EH (cell line): ENCODE results near the gene TES.

Experiments used
- DNase-seq: peaks from one replicate; pipeline ENCODE4 v3.0.0-alpha.2; 2015; ENCODE audit warnings: low read depth

TES gene

DNA sequence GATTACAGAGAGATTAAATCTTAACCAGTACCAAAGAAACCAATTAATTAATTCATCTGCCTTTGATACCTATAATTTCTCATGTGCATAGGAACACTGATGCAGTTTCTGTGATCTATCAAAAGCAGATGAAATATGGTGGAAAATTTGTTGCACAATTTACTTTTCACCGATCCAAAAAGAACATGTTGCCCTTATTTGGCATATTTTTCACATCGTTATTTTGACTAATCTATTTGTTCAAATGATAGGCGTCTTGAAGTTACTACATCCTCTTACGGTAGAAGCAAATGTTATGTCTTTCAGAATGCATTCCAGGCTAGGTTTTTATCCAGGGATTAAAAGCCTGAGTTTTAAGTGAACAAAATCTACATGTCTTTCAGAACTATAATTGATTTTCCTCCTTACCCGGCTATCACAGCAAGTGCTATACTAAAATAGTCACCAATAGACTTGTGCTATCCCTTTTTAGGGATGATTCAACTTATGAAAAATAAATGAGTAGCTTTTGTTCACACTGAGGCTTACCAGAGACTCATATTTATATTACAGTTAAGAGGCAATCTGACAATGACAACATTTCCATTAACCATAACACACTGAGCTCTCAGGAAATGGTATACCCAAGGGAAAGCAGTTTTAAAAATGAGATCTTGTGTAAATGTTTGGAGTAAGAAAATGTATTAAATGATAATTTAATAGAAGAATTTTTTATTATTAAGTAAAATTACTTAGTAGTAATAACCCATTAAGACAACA, 16.8 kb upstream of the TES start:
- no peak for DNase-seq

DNA sequence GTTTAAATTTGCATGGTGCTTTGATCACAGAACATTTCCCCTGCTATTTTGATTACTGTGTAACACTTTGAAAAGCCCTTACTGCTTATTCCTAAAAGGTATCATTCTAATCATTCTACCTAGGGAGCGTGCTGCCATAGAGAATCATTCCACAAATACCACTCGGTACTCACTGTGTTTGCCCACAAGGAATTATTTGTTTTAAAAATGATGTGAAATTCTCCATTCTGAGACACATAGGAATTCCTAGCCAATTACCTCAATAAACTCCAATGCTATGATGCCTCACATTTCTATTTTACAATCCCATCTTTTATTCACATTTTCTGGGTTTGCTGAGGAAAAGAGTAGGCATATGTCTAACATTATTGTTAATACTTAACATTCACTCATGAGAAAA, 16.2 kb upstream of the TES start:
- DNase-seq: peak; percentile 65

DNA sequence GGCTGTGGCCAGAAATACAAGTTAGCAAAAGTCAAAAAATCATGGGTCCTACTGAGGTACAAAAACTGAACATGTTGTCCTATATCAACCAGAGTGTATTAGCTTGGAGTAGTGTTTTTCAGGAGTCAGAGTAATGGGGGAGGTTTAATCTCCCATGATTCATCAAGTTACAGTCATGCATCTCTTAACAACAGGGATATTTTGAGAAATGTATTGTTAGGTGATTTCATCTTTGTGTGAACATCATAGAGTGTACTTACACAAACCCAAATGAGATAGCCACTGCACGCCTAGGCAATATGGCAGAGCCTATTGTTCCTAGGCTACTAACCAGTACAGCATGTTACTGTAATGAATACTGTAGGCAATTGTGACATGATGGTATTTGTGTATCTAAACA, 14.9 kb upstream of the TES start:
- DNase-seq: peak; percentile 35

DNA sequence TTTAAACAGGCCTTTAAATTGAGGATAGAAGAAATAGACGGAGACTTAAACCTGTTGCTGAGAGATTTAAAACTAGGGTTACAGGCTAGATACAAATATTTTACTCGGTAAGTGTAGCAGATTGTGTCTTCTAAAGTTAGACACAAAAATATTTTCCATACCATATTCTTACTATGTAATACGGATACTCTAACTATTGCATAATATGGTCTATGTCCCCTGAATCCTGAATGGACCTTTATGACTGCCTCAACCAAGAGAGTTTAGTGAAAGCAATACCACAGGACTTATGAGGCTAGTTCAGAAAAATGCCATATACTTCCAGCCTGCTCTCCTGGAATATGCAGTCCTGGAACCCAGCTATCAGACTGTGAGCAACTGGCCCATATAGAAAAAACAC, 13.4 kb upstream of the TES start:
- DNase-seq: no peak

DNA sequence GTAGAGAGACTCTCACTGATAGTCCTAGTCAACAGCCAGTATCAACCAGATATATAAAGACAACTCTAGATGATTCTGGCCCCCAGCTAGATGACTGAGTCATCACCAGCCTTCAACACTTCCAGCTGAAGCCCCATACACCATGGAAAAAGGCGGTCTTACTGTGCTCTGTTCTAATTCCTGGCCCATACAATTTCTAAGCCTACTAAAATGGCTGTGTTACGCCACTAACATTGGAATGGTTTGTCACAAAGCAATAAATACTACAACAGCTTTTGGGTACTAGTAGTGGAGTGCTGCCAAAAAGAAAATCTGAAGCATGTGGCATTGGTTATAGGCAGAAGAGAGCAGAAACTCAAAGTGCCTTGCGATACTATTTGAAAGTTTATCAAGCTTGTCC, 13.0 kb upstream of the TES start:
- DNase-seq: peak; percentile 63

DNA sequence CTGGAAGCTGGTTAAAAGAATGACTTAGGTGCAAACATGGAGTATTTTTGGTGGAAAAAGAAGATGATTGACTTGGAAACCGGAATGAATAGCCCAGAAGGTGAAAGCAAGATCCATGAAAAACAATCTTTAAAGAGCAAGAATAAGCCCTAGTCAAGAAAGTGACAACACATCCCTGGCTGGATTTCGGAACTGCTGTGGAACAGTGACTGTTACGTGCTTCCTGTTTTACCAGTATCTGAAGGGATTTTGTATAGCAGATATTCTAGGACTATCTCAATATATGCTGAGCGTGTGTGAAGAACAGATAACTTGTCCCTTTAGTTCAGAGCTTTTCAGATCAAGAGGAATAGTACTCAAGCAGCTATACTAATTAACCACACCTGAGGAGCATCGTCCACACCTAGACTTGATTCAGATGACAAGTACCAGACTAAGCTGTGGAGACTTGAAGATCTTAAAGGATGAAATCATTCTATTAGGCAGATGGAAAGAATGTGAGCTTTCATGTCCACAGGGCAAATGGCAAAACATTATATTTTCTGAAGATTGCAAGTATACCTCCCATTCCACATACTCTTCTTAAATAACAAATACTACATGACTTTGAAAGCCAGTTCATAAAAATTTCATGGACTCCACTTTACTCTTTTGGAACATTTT, 11.5 kb upstream of the TES start:
- peak; percentile 47 for DNase-seq

DNA sequence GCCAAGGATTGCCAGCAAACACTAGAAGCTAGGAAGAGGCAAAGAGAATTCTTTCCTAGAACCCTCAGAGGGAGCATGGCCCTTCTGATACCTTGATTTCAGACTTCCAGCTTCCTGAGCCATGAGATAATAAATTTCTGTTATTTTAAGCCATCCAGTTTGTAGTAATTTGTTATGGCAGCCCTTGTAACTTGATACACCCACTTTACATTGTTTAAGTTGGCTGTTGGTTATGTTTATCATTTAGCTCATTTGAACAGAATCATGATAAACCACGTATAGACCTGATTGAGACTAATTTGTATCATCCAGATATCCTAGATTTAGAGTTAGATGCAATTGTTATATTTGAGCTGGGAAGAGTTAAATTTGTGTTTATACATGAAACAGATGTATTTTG, 9.4 kb upstream of the TES start:
- DNase-seq: no peak

DNA sequence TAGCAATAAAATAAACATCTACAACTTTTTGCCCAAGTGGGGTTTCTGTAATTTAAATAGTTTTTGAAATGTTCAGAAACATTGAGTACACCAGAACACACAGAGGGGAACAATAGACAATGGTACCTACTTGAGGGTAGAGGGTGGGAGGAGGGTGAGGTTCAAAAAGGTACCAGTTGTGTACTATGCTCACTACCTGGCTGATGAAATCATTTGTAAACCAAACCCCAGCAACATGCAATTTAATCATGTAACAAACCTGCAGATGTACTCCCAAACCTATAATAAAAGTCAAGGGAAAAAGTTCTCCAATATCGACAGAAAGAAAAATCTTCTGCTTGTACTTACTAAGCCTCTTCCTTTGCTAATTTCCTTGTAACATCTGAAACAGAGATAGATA, 4.2 kb upstream of the TES start:
- no peak for DNase-seq

DNA sequence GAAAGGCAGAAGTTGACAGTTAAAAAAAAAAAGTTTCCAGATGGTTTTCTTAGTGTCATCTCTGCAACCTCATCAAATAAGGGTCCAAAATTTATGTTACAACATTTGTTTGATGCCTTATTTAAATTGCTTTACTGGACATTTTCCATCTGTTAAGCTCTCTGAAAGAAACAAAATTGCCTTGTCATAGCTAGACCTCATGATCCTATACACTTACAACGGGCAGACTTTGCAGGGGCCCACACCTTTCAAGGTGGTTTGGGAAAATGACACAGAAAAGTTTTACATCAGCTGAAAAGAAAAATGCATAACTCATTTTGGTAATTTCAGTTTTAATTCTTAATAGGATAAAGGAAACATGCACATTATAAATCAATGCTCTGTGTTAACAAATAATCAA, 1.4 kb upstream of the TES start:
- no peak for DNase-seq

DNA sequence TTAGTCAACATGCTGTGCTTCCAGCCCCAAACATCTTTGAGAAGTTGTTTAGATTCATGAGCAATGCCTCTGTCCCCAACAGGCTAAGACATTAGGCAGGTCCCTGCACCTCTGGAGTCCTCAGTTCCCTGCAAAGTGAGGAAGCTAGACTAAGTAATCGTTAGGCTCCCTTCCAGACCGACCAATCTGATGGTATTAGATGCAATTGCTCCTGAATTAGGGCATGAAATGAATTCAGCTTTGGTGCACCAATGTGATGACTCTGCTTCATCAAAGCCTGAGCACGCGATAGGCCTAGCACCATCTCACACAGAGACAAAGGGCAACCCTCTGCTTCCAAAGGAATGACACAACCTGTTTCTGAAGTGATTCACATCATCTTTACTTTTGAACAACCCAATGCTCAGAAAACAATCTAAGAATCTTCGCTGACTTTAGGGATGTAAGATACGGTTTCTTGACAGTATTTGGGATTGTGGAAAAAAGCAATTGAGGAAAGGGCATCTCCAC, 723 bp upstream of the TES start:
- DNase-seq: no peak

DNA sequence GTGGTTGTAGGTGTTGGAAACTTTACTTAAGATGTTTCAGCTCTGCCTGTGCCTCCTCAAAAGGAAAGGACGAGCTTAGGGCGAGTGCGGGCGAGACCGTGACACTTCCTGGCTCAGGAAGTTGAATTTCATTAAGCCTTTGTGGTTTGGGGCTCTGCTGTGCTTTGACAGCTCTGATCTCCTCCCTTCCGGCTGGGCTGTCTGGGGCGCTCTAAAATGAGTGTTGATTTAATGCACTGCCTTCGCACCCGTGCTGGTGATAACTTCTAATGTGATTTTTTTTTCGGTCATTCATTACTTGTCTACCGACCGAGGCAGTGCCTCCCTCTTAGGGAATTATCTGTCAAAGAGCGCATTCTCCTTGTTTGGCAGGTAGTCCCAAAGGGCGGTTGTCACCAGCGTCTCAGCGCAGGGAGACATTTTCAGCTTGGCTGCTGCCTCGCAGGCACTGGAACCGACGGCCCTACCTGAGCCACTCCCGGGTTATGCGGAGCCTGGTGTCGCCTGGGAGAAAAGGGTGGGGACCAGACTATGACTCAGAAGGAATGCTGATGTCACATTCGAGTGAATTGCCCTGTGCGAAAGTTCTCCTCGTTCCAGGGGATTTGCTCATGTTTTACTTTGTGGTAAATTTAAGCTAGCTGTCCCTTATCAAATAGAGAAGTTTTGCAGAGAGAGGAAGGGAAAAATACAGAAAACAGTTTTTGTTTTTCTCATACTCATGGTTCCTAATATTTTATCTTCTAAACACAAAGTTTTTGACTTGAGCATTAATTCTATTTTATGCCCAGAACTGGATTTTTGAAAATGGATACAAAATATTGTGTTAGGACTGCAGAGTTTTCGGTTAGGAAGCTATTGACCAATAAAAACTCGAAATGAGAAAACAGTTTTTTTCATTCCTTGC, 920 bp downstream of the TES start:
- DNase-seq: peak; percentile 92

DNA sequence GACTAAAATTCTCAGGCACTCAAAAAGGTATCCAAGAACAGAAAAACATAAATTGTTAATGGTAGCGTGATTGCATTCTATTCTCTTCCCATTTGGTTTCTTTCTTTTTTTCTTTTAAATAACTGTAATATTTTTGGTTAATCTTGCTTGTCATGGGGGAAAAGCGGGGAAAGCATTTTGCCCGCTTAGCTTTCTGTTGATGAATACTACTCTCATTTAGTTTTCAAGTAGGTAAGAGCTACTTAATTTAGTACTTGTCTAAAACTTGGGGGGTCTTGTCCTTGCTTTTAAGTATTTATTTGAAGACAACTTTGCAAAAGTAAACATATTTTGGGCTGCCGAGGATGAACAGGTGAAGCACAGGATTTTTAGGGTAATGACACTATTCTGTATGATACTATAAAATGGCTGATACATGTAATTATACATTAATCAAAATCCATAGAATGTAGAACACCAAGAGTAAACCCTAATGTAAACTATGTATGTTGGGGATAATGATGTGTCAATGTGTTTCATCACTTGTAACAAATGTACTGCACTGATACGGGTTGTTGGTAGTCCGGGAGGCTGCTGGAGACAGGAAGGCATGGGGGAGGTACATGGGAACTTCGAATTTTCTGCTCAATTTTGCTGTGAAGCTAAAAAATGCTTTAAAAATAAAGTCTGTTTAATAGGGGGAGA, 1.7 kb downstream of the TES start:
- no peak for DNase-seq

DNA sequence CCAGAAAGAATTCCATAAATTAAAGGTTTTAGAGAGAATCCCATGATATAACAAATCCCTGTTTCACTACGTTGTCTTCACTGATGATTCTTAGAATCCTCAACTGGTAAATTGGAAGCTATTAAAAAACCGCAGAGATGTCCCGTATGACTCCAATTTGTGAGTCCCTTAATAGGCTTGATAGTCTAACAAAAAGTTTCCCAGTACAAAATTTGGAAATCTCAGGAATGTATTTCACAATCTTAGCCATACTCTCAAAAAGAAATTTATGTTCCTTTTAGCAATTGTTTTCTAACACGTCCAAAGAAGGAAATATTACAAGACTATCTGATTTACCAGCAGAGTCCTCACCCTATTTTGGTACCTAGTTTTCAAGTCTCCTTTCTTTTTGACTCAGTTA, 2.5 kb downstream of the TES start:
- DNase-seq: peak; percentile 71

DNA sequence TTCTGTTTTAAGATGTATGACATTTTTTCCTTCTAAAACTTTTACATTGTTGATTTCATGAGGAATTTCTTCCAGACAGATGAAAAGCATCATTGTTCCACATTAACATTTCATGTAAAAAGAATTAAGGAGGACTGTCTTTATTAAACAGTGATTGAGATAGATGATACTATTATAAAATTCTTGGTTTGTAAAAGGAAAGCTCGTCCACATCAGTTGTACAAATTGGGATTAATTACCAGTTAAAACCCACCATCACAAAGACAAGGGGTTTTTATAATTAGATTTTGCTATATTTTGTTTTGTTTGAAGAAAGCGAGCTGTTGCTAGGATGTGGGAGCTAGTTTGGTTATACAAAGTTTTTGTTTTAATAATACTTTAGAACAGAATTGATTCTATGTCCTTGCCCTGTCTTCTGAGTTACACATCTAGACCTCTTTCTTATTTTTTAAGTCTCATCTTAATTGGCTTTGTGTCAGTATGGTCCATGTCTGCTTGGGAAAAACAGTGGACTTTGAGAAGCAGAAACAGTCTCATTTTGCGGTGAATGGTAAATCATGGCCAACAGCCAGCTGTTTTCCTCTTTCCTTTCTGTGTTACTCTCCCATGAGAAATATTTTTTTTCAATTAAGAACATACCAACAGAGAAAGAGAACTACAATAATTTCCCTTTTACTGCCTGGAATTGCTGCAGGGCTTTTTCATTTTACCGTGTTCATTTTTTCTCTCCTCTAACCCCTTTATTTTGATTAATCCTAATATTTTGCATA, 3.2 kb downstream of the TES start:
- DNase-seq: peak; percentile 66

DNA sequence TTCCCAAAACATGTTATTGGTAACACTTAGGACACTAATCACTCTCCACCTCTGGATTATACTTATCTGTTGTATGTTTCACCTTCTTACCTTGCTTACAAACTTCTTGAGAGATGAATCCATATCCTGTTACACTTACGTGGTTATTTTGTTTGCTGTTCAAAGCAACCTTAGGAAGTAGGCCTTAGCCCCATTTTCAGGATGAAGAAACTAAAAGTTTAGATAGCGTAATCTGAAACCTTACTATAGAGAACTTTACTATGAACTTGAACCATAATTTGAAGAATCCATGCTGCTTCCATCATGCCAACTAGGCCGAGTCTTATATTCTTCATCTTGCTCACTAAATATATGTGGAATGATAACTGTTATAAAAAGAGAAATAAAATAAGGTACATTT, 4.6 kb downstream of the TES start:
- DNase-seq: no peak

DNA sequence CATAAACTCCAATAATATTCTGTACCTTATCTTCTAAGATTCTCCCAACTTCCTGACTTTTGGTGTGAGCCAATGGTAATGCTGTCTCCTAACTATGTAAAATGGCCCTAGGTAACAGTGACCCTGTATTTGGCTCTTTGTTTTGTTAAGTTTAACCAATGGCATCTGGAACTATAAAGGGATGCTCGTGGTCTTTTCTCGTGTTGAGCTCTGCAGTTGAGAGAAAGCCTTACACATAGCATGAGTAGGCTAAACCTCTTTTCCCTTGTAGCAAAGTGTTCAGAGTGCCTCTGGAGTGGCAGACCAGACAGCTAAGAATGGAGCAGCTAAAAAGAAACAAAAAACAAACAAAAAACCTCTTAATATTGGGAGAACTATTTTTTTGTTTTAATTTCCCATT, 5.2 kb downstream of the TES start:
- no peak for DNase-seq

DNA sequence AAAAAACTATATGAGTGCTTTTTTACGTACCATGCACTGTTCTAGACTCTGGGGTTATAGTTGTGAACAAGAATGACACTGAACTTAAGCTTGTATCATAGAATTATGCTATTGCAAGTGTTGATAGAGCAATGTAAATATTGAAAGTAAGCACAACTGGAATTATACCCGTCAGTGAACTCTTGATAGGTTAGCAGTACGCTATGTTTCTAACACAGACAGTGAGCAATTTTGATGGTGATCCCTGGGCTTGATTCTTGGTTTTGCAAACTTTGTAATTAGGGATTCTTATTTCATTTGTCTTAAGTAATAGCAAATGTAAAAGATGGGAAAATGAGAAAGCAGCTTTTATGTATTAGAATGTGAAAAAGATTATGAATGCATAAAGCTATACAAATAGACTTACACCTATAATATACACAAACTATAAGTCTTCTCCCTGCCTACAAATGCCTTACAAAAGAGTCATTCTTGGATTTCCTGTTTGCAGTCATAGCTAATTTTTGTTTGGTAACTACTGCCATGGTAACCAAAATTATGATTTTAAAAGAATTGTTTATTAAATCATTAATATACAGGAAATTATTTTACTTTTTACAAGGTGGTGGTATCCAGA, 6.7 kb downstream of the TES start:
- peak; percentile 31 for DNase-seq

DNA sequence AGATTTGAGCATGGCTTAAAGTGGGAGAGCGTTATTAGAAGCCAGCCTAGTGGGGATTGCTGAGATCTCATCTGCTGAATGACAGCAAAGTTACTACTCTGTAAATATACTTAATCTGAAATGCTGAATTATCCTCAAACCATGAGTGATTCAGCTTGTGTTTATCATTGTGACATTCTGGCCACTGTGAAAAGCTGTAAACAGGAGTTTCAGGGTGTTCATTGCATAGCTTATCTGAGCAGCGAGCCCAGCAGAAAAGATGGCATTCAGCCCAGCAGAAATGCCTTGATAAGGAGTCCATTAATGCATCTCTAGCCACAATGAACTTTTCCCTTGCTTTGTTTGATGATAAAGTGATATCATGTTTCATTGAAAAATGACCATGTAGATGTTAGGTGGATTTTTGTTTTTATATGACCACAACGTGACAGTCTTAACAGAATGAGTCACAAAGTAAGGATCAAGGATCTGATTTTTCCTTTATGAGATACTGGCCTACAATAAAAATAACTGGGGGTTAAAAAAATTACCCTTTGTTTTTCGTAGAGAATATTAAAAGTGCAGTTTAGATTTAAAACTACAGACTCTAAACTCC, 7.8 kb downstream of the TES start:
- peak; percentile 92 for DNase-seq

DNA sequence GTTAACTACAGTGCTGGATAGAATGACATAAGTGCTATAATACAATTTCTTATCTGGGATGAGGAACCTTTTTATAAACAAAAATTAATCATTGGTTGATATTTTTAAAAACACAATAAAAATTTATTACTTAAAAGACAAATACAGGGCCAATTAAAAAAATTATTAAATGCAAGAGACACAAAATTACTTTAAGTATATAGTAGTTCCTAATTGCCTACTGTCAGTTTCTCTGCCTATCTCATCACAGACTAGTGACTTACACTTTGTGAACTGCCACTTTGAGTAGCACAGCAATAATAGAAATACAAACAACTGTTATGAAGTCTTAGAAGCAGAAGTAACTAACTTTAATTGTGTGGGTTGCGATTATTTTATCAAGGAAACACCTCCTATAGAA, 8.4 kb downstream of the TES start:
- no peak for DNase-seq

DNA sequence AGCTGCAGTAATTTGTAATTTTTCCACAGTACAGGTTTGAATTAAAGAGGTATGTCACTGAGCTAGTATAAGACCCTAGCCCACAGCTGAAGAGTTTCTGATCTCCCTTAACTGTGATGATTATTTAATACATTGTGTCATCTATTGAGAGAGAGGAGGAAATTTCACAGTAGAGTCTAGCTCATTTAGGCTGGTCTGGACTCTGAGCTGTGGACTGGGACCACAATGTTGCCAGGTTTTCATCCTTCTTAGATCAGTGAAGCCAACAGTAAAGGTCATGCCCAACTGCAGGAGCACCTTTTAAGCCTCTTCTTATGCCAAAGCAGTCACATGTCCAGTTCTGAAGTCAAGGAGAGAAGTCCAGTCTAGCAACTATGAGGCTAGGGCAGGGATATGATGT, 8.9 kb downstream of the TES start:
- no peak for DNase-seq

DNA sequence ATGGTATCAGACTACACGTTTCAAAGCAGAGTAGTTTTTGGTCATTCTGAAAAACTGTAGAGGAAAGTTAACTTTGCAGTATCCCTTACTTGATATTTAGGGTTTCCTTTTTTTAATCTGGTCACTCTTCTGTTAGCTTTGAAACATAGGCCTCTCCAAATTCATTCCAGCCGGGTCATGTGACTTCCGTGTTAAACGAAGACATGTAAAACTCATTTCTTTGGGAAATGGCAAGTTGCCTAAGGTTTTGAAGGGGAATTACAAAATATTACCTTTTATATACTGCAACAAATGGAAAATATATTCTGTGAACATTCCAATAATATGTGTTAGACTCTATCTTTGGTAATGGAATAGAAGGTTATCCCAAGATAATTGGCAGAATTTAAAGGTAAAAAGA, 9.5 kb downstream of the TES start:
- DNase-seq: no peak
